BE2C (cell line): Measurements from ENCODE around the gene SDC4.
A peak's percentile ranks its signal among the peaks of the same experiment; 100 is the strongest.

Experiments used
- DNase-seq: peaks from one replicate; pipeline ENCODE4 v3.0.0-alpha.2; 2020
- H3K27me3 ChIP-seq: fragments of 250-450 bp; sonication (Bioruptor Pico); 2 replicates; pipeline ENCODE4 v1.5.1; 2020; ENCODE audit warnings: mild to moderate bottlenecking
- H3K36me3 ChIP-seq: fragments of 250-450 bp; sonication (Bioruptor Pico); 2 replicates; pipeline ENCODE4 v1.5.1; 2020; ENCODE audit warnings: mild to moderate bottlenecking
- H3K4me1 ChIP-seq: fragments of 250-450 bp; sonication (Bioruptor Pico); 2 replicates; pipeline ENCODE4 v1.5.1; 2020
- H3K4me3 ChIP-seq: 2 replicates; pipeline ENCODE4 v1.5.1; 2011; ENCODE audit warnings: low read depth, low read length
- H3K9me3 ChIP-seq: fragments of 250-450 bp; sonication (Bioruptor Pico); 2 replicates; pipeline ENCODE4 v1.5.1; 2020
- CTCF ChIP-seq: IDR thresholded peaks from 2 replicates; pipeline ENCODE4 v1.5.1; 2012; ENCODE audit warnings: mild to moderate bottlenecking, low read depth, low read length

SDC4 gene

GRCh38 chr20:45367126-45367525, 18.9 kb upstream of the SDC4 start:
- Histone ChIP-seq H3K27me3 (no peaks in the 10 kb centered on the region), H3K4me1 (no peaks in the 10 kb centered on the region), H3K9me3 (no peaks in the 10 kb centered on the region), H3K4me3 (no peak overlapping the region), H3K36me3 (peaks cover 10% of the 10 kb centered on the region)
- TF ChIP-seq CTCF, result no peak
- DNase-seq, result no peak

GRCh38 chr20:45366631-45367030, 18.4 kb upstream of the SDC4 start:
- Histone ChIP-seq H3K4me3 (no peak overlapping the region), H3K4me1 (no peaks in the 10 kb centered on the region)

GRCh38 chr20:45366192-45366591, 18.0 kb upstream of the SDC4 start:
- DNase-seq, result no peak
- no peak overlapping the region for H3K4me3 ChIP-seq
- H3K36me3 ChIP-seq, result peaks cover 10% of the 10 kb centered on the region
- no peaks in the 10 kb centered on the region for H3K27me3 ChIP-seq
- no peaks in the 10 kb centered on the region for H3K4me1 ChIP-seq
- H3K9me3 ChIP-seq, result no peaks in the 10 kb centered on the region
- no peak for TF ChIP-seq CTCF

More at GRCh38 chr20:45366631-45367030, 18.4 kb upstream of the SDC4 start:
- DNase-seq, result no peak
- Histone ChIP-seq H3K36me3 (peaks cover 10% of the 10 kb centered on the region), H3K9me3 (no peaks in the 10 kb centered on the region), H3K27me3 (no peaks in the 10 kb centered on the region)
- TF ChIP-seq CTCF, result no peak

GRCh38 chr20:45365444-45365970, 17.3 kb upstream of the SDC4 start:
- H3K27me3 ChIP-seq, result no peaks in the 10 kb centered on the region
- no peaks in the 10 kb centered on the region for H3K4me1 ChIP-seq
- no peak for DNase-seq
- H3K36me3 ChIP-seq, result peaks cover 10% of the 10 kb centered on the region
- TF ChIP-seq CTCF, result no peak
- no peaks in the 10 kb centered on the region for H3K9me3 ChIP-seq
- H3K4me3 ChIP-seq, result no peak overlapping the region

- Histone ChIP-seq H3K4me3 (peak overlapping the region; percentile 85), H3K27me3 (no peaks in the 10 kb centered on the region), H3K36me3 (peaks cover 10% of the 10 kb centered on the region), H3K9me3 (no peaks in the 10 kb centered on the region), H3K4me1 (no peaks in the 10 kb centered on the region)
- TF ChIP-seq CTCF, result no peak
- no peak for DNase-seq
These were observed 15.6 kb upstream of the SDC4 start for GRCh38 chr20:45363611-45364492.
